OCI-LY1 (cell line): ENCODE data around the gene ALDH3B1.
"Not testable (repeated sequence)": the region's sequence is repeated elsewhere in the genome, so short reads cannot be mapped to it uniquely, and the experiment has no call there.

Source experiments
- H2AFZ ChIP-seq: fragments of 200-600 bp; sonication (generic), shearing (Covaris generic); 2 replicates; pipeline ENCODE4 v1.6.0; 2014; ENCODE audit warnings: antibody characterized with exemption, mild to moderate bottlenecking, low read length
- H3F3A ChIP-seq: fragments of 200-600 bp; sonication (generic), shearing (Covaris generic); 2 replicates; pipeline ENCODE4 v1.6.0; 2014; ENCODE audit warnings: mild to moderate bottlenecking, antibody characterized with exemption, low read length, moderate library complexity; ENCODE audit not compliant: insufficient read depth
- H3K27ac ChIP-seq: fragments of 200-600 bp; sonication (generic); 2 replicates; pipeline ENCODE4 v1.5.1; 2014; ENCODE audit warnings: low read length, mixed run types, mild to moderate bottlenecking, low read depth; ENCODE audit not compliant: poor library complexity, severe bottlenecking
- H3K27me3 ChIP-seq: fragments of 200-600 bp; sonication (generic); 2 replicates; pipeline ENCODE4 v1.6.0; 2014; ENCODE audit warnings: antibody characterized with exemption, mild to moderate bottlenecking, low read length, moderate library complexity; ENCODE audit not compliant: insufficient read depth
- H3K36me3 ChIP-seq: fragments of 200-600 bp; sonication (generic); 2 replicates; pipeline ENCODE4 v1.6.1; 2014; ENCODE audit warnings: mild to moderate bottlenecking, antibody characterized with exemption, low read length, moderate library complexity, mixed read lengths; ENCODE audit not compliant: insufficient read depth
- H3K4me1 ChIP-seq: fragments of 200-600 bp; sonication (generic); 2 replicates; pipeline ENCODE4 v1.5.1; 2014; ENCODE audit warnings: mild to moderate bottlenecking, low read length, moderate library complexity; ENCODE audit not compliant: insufficient read depth, severe bottlenecking
- H3K4me2 ChIP-seq: fragments of 200-600 bp; sonication (generic), shearing (Covaris generic); 2 replicates; pipeline ENCODE4 v1.6.1; 2014; ENCODE audit warnings: low read length
- H3K4me3 ChIP-seq: fragments of 200-600 bp; sonication (generic); 2 replicates; pipeline ENCODE4 v1.5.1; 2014; ENCODE audit warnings: low read length, low read depth, mild to moderate bottlenecking, mixed read lengths; ENCODE audit not compliant: poor library complexity, severe bottlenecking
- H3K79me2 ChIP-seq: fragments of 200-600 bp; shearing (Covaris generic); 2 replicates; pipeline ENCODE4 v1.6.1; 2016; ENCODE audit warnings: mixed run types, low read length, mixed read lengths; ENCODE audit not compliant: insufficient read depth
- H3K9ac ChIP-seq: fragments of 200-600 bp; sonication (generic), shearing (Covaris generic); 2 replicates; pipeline ENCODE4 v1.6.1; 2014; ENCODE audit warnings: mild to moderate bottlenecking, low read length, mixed read lengths
- H3K9me2 ChIP-seq: fragments of 200-600 bp; sonication (generic), shearing (Covaris generic); 2 replicates; pipeline ENCODE4 v1.6.1; 2014; ENCODE audit warnings: low read depth, mild to moderate bottlenecking, low read length, mixed read lengths
- H3K9me3 ChIP-seq: fragments of 200-600 bp; shearing (Covaris generic); 2 replicates; pipeline ENCODE4 v1.6.1; 2014; ENCODE audit warnings: low read length, mixed read lengths
- H4K20me1 ChIP-seq: fragments of 200-600 bp; sonication (generic), shearing (Covaris generic); 2 replicates; pipeline ENCODE4 v1.6.0; 2016; ENCODE audit warnings: mild to moderate bottlenecking, low read length; ENCODE audit not compliant: insufficient read depth
- EZH2 ChIP-seq: fragments of 200-600 bp; sonication (generic), shearing (Covaris generic); IDR thresholded peaks from 2 replicates; pipeline ENCODE4 v1.8.0; 2017; ENCODE audit warnings: borderline replicate concordance, mixed run types, mild to moderate bottlenecking, antibody characterized with exemption, low read length, moderate library complexity, mixed read lengths
- TF ChIP-seq, protein P1 (sequence below): fragments of 200-600 bp; sonication (generic), shearing (Covaris generic); IDR thresholded peaks from 2 replicates; pipeline ENCODE4 v1.5.1; 2017; ENCODE audit warnings: mild to moderate bottlenecking, antibody characterized with exemption, low read length, moderate library complexity, mixed read lengths

Gene ALDH3B1

DNA sequence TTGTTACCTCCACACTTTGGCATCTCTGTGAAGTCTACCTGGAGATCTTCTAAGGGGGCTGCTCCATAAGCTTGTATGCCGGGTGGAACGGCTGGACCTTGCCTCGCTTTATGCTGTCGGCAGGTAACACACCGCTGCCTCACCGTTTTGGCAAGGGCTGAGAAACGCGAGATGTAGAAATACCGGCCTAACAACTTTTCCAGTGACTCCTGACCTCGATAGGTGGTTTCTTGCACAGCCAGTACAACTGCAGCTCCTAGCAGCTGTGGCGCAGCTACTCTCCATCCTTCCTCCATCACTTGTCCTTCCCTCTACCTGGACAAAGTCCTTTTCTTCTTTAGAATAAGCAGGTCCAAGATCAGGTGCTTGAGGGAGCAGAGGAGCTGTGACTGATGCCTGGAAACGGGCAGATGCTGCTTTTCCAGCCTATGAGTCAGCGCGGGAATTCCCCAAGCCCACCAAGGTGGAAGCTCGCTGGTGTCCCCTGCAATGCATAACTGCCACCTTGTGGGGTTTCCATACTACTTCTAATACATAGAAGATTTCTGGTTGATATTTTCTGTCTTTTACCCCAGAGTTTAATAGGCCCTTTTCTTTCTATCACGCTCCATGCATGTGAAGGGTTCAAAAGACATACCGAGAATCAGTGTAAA, 31.2 kb upstream of the ALDH3B1 start:
- H3K9ac ChIP-seq, H3F3A ChIP-seq, H3K27me3 ChIP-seq, H3K27ac ChIP-seq, H3K9me2 ChIP-seq, H3K9me3 ChIP-seq, H4K20me1 ChIP-seq, H2AFZ ChIP-seq, H3K4me1 ChIP-seq, H3K4me2 ChIP-seq, H3K79me2 ChIP-seq, H3K36me3 ChIP-seq, H3K4me3 ChIP-seq: not testable (repeated sequence)

DNA sequence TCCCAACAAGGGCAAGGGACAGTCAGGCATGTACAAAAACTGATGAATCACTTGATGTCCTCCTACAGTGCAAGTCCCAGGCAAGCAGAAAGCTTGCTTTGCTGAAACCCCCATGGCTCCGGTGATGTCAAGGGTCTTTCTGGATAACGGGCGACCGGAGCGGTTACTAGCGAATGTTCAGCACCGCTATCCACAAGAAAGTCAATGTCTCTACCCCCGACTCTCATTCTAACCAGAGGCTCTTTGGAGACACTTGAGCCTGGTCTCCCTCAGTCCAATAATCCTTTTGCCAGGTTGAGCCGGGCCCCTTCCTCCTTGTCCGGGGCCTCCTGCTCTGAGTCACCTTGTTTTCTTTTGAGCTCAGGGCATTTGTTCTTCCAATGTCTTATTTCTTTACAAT, 28.9 kb upstream of the ALDH3B1 start:
- not testable (repeated sequence) for H3K36me3 ChIP-seq, H3K27me3 ChIP-seq, H3F3A ChIP-seq, H3K9ac ChIP-seq, H3K4me2 ChIP-seq, H4K20me1 ChIP-seq, H3K9me3 ChIP-seq, H3K4me1 ChIP-seq, H3K9me2 ChIP-seq, H2AFZ ChIP-seq, H3K4me3 ChIP-seq, H3K79me2 ChIP-seq, H3K27ac ChIP-seq

DNA sequence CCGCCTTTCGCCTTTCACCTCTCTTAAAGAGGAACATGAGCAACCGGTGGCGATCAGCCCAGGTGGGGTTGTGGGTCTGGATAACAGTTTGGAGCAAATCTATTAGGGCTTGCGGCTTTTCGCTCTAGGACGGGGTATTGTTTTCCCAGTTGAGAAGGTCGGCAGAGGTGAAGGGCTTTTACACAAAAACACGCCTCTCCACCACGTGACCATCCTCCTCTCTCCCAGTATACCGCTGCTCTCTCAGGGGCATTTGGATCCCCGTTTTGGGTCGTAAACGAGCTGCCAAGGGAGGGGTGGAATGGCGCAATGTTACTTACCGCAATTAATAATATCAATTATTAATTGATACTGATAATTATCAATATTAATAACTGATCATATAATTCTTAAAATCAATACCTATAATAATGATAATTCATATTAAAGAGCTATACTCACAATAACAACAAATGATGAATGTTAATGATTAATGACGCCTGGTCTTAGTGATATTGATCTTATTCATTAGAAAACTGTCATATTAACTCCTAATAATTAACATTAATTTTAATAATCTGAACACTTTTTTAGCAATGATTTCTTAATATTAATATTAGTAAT, 27.8 kb upstream of the ALDH3B1 start:
- not testable (repeated sequence) for H3F3A ChIP-seq, H3K4me2 ChIP-seq, H3K27ac ChIP-seq, H3K4me3 ChIP-seq, H2AFZ ChIP-seq, H3K36me3 ChIP-seq, H3K27me3 ChIP-seq, H4K20me1 ChIP-seq, H3K9ac ChIP-seq, H3K9me3 ChIP-seq, H3K4me1 ChIP-seq, H3K79me2 ChIP-seq, H3K9me2 ChIP-seq

DNA sequence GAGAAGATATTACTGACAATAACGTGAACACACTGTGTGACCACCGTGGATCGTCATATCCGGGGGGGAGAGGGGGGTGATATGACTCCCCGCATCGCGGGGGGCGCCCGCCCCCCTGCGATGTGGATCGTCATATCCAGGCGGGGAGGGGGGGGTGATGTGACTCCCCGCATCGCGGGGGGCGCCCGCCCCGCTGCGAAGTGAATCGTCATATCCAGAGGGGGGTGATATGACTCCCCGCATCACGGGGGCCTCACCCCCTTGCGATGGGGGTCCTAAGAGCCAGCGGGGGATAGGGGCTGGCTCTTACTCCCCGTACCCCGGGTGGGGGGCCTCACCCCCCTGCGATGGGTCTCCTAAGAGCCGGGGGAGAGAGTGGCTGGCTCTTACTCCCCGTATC, 26.2 kb upstream of the ALDH3B1 start:
- no peaks in the 10 kb centered on the region for H3K79me2 ChIP-seq
- H3K4me3 ChIP-seq, result no peak overlapping the region
- H3K4me2 ChIP-seq, result no peak overlapping the region
- no peaks in the 10 kb centered on the region for H4K20me1 ChIP-seq
- no peaks in the 10 kb centered on the region for H3K36me3 ChIP-seq
- no peaks in the 10 kb centered on the region for H3K4me1 ChIP-seq
- H3K9ac ChIP-seq, result no peak overlapping the region
- H3K27me3 ChIP-seq, result no peaks in the 10 kb centered on the region
- H2AFZ ChIP-seq, result no peak overlapping the region
- no peaks in the 10 kb centered on the region for H3F3A ChIP-seq
- no peaks in the 10 kb centered on the region for H3K9me2 ChIP-seq
- no peaks in the 10 kb centered on the region for H3K9me3 ChIP-seq
- H3K27ac ChIP-seq, result no peak overlapping the region
- TF ChIP-seq, protein P1, sequence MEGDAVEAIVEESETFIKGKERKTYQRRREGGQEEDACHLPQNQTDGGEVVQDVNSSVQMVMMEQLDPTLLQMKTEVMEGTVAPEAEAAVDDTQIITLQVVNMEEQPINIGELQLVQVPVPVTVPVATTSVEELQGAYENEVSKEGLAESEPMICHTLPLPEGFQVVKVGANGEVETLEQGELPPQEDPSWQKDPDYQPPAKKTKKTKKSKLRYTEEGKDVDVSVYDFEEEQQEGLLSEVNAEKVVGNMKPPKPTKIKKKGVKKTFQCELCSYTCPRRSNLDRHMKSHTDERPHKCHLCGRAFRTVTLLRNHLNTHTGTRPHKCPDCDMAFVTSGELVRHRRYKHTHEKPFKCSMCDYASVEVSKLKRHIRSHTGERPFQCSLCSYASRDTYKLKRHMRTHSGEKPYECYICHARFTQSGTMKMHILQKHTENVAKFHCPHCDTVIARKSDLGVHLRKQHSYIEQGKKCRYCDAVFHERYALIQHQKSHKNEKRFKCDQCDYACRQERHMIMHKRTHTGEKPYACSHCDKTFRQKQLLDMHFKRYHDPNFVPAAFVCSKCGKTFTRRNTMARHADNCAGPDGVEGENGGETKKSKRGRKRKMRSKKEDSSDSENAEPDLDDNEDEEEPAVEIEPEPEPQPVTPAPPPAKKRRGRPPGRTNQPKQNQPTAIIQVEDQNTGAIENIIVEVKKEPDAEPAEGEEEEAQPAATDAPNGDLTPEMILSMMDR, result no peak
- no peak for TF ChIP-seq EZH2

DNA sequence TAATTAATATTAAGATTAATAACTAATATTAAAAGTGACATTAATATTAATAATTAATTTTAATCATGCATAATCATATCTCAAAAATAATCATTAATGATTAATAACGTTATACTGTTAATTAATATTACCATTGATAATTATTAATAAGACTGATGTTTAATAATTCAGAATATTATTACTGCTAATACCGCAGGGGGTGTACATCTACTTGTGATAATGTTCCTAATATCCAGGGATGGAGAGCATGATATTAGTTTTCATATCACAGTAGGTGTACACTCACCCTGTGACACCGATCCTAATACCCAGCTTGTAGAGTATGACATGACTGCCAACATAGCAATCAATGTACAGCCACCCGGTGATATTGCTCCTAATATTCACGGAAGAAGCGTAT, 24.8 kb upstream of the ALDH3B1 start:
- H3K9ac ChIP-seq, H3K27me3 ChIP-seq, H3K79me2 ChIP-seq, H4K20me1 ChIP-seq, H3F3A ChIP-seq, H3K4me2 ChIP-seq, H3K9me3 ChIP-seq, H3K9me2 ChIP-seq, H3K4me1 ChIP-seq, H3K4me3 ChIP-seq, H3K27ac ChIP-seq, H3K36me3 ChIP-seq, H2AFZ ChIP-seq: not testable (repeated sequence)

DNA sequence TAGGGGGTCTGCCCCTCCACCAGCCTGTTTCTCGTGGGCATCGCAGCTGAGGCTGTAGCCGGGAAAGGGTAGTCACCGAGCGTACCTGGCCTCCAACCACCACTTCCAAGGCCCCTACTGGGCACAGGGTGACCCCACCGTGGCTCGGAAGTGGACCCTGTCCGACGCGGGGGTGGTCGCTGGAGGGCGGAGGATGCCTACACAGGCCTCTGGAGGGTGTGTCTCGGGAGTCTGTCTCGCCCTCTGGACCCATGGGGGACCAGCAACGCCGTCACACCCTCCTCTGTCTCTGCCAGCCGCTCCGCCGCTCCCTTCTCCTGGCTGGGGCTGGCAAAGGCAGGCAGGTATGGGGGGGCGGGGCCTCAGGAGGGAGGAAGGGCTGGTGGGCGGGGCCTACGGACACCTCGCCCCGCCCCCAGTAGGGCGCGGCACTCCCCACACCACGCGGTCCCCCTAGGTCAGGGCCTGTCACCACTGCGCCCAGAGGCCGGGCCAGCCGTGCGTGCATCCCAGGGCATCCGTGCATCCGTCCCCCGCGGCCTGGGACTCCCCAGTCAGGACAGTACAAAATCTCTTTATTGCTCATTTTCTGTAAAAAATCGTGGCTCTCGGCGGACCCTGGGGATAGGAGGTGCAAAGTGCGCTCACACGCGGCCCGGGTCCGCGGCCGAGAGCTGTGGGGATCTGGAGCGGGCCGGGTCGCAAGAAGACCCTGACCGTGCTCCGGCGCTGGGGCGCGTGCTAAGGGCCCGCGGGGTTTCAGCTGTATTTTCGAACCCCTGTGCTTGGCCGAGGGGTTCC, 19.4 kb upstream of the ALDH3B1 start:
- not testable (repeated sequence) for H3K9ac ChIP-seq

More for the DNA sequence above, 19.4 kb upstream of the ALDH3B1 start:
- not testable (repeated sequence) for H3F3A ChIP-seq, H3K4me3 ChIP-seq, H3K79me2 ChIP-seq, H3K9me3 ChIP-seq, H4K20me1 ChIP-seq, H3K4me2 ChIP-seq, H3K9me2 ChIP-seq, H2AFZ ChIP-seq, H3K27me3 ChIP-seq, H3K27ac ChIP-seq, H3K36me3 ChIP-seq, H3K4me1 ChIP-seq
